HEK293 (cell line): ENCODE data around the gene GM2A.

Experiments used
- GFI1B ChIP-seq: fragments of 450-650 bp; formaldehyde crosslinking; IDR thresholded peaks from 2 replicates; pipeline ENCODE4 v1.5.1; 2016; ENCODE audit warnings: missing biosample characterization, missing genetic modification characterization
- INSM2 ChIP-seq: fragments of 450-650 bp; formaldehyde crosslinking; IDR thresholded peaks from 2 replicates; pipeline ENCODE4 v1.5.1; 2016; ENCODE audit warnings: missing biosample characterization, missing genetic modification characterization
- PBX3 ChIP-seq: sonication (generic); formaldehyde crosslinking; IDR thresholded peaks from 2 replicates; pipeline ENCODE4 v1.8.1; 2022; ENCODE audit warnings: mild to moderate bottlenecking, moderate library complexity, missing genetic modification reagents
- REPIN1 ChIP-seq: fragments of 450-650 bp; formaldehyde crosslinking; IDR thresholded peaks from 2 replicates; pipeline ENCODE4 v1.5.1; 2017; ENCODE audit warnings: missing biosample characterization, missing genetic modification characterization, low read depth
- SCRT2 ChIP-seq: fragments of 450-650 bp; formaldehyde crosslinking; IDR thresholded peaks from 2 replicates; pipeline ENCODE4 v1.5.1; 2016; ENCODE audit warnings: missing biosample characterization, missing genetic modification characterization
- ZBTB10 ChIP-seq: fragments of 450-650 bp; formaldehyde crosslinking; IDR thresholded peaks from 2 replicates; pipeline ENCODE4 v1.5.1; 2016; ENCODE audit warnings: missing biosample characterization, missing genetic modification characterization
- ZBTB11 ChIP-seq: fragments of 450-650 bp; formaldehyde crosslinking; conservative IDR thresholded peaks from 2 replicates; pipeline ENCODE4 v1.5.1; 2016; ENCODE audit warnings: low read depth, missing biosample characterization, missing genetic modification characterization
- ZBTB17 ChIP-seq: fragments of 450-650 bp; formaldehyde crosslinking; IDR thresholded peaks from 2 replicates; pipeline ENCODE4 v1.5.1; 2016; ENCODE audit warnings: missing biosample characterization, missing genetic modification characterization
- ZBTB20 ChIP-seq: fragments of 450-650 bp; formaldehyde crosslinking; IDR thresholded peaks from 2 replicates; pipeline ENCODE4 v1.5.1; 2016; ENCODE audit warnings: missing biosample characterization, missing genetic modification characterization
- ZBTB7A ChIP-seq: fragments of 450-650 bp; formaldehyde crosslinking; IDR thresholded peaks from 2 replicates; pipeline ENCODE4 v1.5.1; 2016; ENCODE audit warnings: low read depth, missing biosample characterization, missing genetic modification characterization
- ZFP41 ChIP-seq: fragments of 450-650 bp; formaldehyde crosslinking; IDR thresholded peaks from 2 replicates; pipeline ENCODE4 v1.5.1; 2016; ENCODE audit warnings: missing biosample characterization, missing genetic modification characterization, borderline replicate concordance
- ZFP69B ChIP-seq: fragments of 450-650 bp; formaldehyde crosslinking; IDR thresholded peaks from 2 replicates; pipeline ENCODE4 v1.5.1; 2016; ENCODE audit warnings: missing biosample characterization, missing genetic modification characterization
- ZNF138 ChIP-seq: fragments of 450-650 bp; formaldehyde crosslinking; IDR thresholded peaks from 2 replicates; pipeline ENCODE4 v1.5.1; 2016; ENCODE audit warnings: missing biosample characterization, missing genetic modification characterization, borderline replicate concordance
- ZNF169 ChIP-seq: fragments of 450-650 bp; formaldehyde crosslinking; IDR thresholded peaks from 2 replicates; pipeline ENCODE4 v1.5.1; 2016; ENCODE audit warnings: missing biosample characterization, missing genetic modification characterization
- ZNF202 ChIP-seq: fragments of 450-650 bp; formaldehyde crosslinking; IDR thresholded peaks from 2 replicates; pipeline ENCODE4 v1.5.1; 2016; ENCODE audit warnings: missing biosample characterization, missing genetic modification characterization, borderline replicate concordance
- ZNF335 ChIP-seq: fragments of 450-650 bp; formaldehyde crosslinking; conservative IDR thresholded peaks from 2 replicates; pipeline ENCODE4 v1.5.1; 2016; ENCODE audit warnings: missing biosample characterization, missing genetic modification characterization
- ZNF449 ChIP-seq: fragments of 450-650 bp; formaldehyde crosslinking; IDR thresholded peaks from 2 replicates; pipeline ENCODE4 v1.5.1; 2017; ENCODE audit warnings: missing biosample characterization, mild to moderate bottlenecking, missing genetic modification characterization, moderate library complexity
- ZNF580 ChIP-seq: fragments of 450-650 bp; formaldehyde crosslinking; IDR thresholded peaks from 2 replicates; pipeline ENCODE4 v1.5.1; 2016; ENCODE audit warnings: missing biosample characterization, missing genetic modification characterization
- ZNF600 ChIP-seq: fragments of 450-650 bp; formaldehyde crosslinking; IDR thresholded peaks from 2 replicates; pipeline ENCODE4 v1.5.1; 2016; ENCODE audit warnings: missing biosample characterization, missing genetic modification characterization
- ZNF645 ChIP-seq: fragments of 450-650 bp; formaldehyde crosslinking; IDR thresholded peaks from 2 replicates; pipeline ENCODE4; 2016; ENCODE audit warnings: missing biosample characterization, missing genetic modification characterization
- ZNF664 ChIP-seq: fragments of 450-650 bp; formaldehyde crosslinking; IDR thresholded peaks from 2 replicates; pipeline ENCODE4 v1.5.1; 2016; ENCODE audit warnings: missing biosample characterization, missing genetic modification characterization
- ZNF692 ChIP-seq: fragments of 450-650 bp; formaldehyde crosslinking; IDR thresholded peaks from 2 replicates; pipeline ENCODE4 v1.5.1; 2016; ENCODE audit warnings: missing biosample characterization, missing genetic modification characterization
- ZNF701 ChIP-seq: fragments of 450-650 bp; formaldehyde crosslinking; IDR thresholded peaks from 2 replicates; pipeline ENCODE4 v1.5.1; 2016; ENCODE audit warnings: missing biosample characterization, missing genetic modification characterization
- ZNF837 ChIP-seq: fragments of 450-650 bp; formaldehyde crosslinking; IDR thresholded peaks from 2 replicates; pipeline ENCODE4 v1.5.1; 2016; ENCODE audit warnings: missing biosample characterization, missing genetic modification characterization
- ZSCAN16 ChIP-seq: fragments of 450-650 bp; formaldehyde crosslinking; IDR thresholded peaks from 2 replicates; pipeline ENCODE4 v1.5.1; 2016; ENCODE audit warnings: missing biosample characterization, missing genetic modification characterization

The GM2A gene

GRCh38 chr5:151223447-151224264 is 29.3 kb upstream of the GM2A start, which contains the start of gene CCDC69 (continued):
- TF ChIP-seq ZNF692 (tag by site-specific recombination) (0 out of 2 replicates have a peak, but pooled peaks have one; percentile 21), ZSCAN16 (tag by site-specific recombination) (no peak), ZNF580 (tag by site-specific recombination) (peak; percentile 37; the same call in 1 of the 2 replicates), SCRT2 (tag by site-specific recombination) (peak; percentile 73; the same call in 1 of the 2 replicates), ZBTB7A (no peak), ZBTB11 (tag by site-specific recombination) (peak; percentile 21; the same call in 1 of the 2 replicates), ZNF335 (tag by site-specific recombination) (peak; percentile 65), ZBTB20 (tag by site-specific recombination) (peak; percentile 93), ZNF645 (tag by site-specific recombination) (no peak), ZNF449 (tag by site-specific recombination) (no peak), ZNF837 (no peak), ZNF701 (tag by site-specific recombination) (no peak), ZBTB10 (tag by site-specific recombination) (no peak), ZNF138 (tag by site-specific recombination) (no peak), ZNF202 (no peak), ZNF600 (tag by site-specific recombination) (peak; percentile 63), ZNF664 (no peak), REPIN1 (tag by site-specific recombination) (no peak), INSM2 (tag by site-specific recombination) (no peak), GFI1B (tag by site-specific recombination) (no peak), ZFP41 (tag by site-specific recombination) (no peak), ZFP69B (tag by site-specific recombination) (no peak), PBX3 (0 out of 2 replicates have a peak, but pooled peaks have one; percentile 18), ZBTB17 (tag by site-specific recombination) (peak; percentile 79), ZNF169 (tag by site-specific recombination) (no peak)
